HG02623 (cell line): ENCODE results near the gene SHOC1.
"Not testable (repeated sequence)": the region's sequence is repeated elsewhere in the genome, so short reads cannot be mapped to it uniquely, and the experiment has no call there.

Experiments used
- ATAC-seq: cut with Tn5 transposase; IDR thresholded peaks from one replicate; pipeline ENCODE4 v1.9.1; 2021; ENCODE audit warnings: moderate library complexity; ENCODE audit not compliant: unreplicated experiment

SHOC1 gene

GRCh38 chr9:111794835-111795556, at the start of gene SHOC1:
TSS of gene SHOC1 (minus strand) at chr9:111794937. CDS start at chr9:111791418, 3,519 bp downstream.
- ATAC-seq = no peak

- ATAC-seq = no peak
These were observed 49.2 kb upstream of the SHOC1 start for GRCh38 chr9:111843971-111844370.

GRCh38 chr9:111842313-111842712, 47.6 kb upstream of the SHOC1 start:
- no peak for ATAC-seq

GRCh38 chr9:111840442-111840841, 45.7 kb upstream of the SHOC1 start:
- ATAC-seq = no peak

- no peak for ATAC-seq
These were observed 45.2 kb upstream of the SHOC1 start for GRCh38 chr9:111839987-111840386.

GRCh38 chr9:111839387-111839786, 44.6 kb upstream of the SHOC1 start:
- ATAC-seq = peak; percentile 58

- no peak for ATAC-seq
These were observed 43.7 kb upstream of the SHOC1 start for GRCh38 chr9:111838439-111838838.

- ATAC-seq = no peak
These were observed 41.6 kb upstream of the SHOC1 start for GRCh38 chr9:111836311-111836710.

GRCh38 chr9:111833941-111834340, 39.2 kb upstream of the SHOC1 start:
- no peak for ATAC-seq

GRCh38 chr9:111832449-111832848, 37.7 kb upstream of the SHOC1 start:
- no peak for ATAC-seq

- no peak for ATAC-seq
These were observed 36.8 kb upstream of the SHOC1 start for GRCh38 chr9:111831371-111832108.

- no peak for ATAC-seq
These were observed 33.5 kb upstream of the SHOC1 start for GRCh38 chr9:111828193-111828592.

- no peak for ATAC-seq
These were observed 30.9 kb upstream of the SHOC1 start for GRCh38 chr9:111825468-111826145.

GRCh38 chr9:111821006-111821528, 26.3 kb upstream of the SHOC1 start:
- ATAC-seq = no peak

- ATAC-seq = no peak
These were observed 24.6 kb upstream of the SHOC1 start for GRCh38 chr9:111819360-111819759.

- no peak for ATAC-seq
These were observed 20.7 kb upstream of the SHOC1 start for GRCh38 chr9:111815285-111816070.

GRCh38 chr9:111812337-111812736, 17.6 kb upstream of the SHOC1 start:
- ATAC-seq = no peak

GRCh38 chr9:111810908-111811307, 16.2 kb upstream of the SHOC1 start:
- no peak for ATAC-seq

- not testable (repeated sequence) for ATAC-seq
These were observed 15.7 kb upstream of the SHOC1 start for GRCh38 chr9:111810415-111810814.

- ATAC-seq = no peak
These were observed 12.5 kb upstream of the SHOC1 start for GRCh38 chr9:111807197-111807596.

- ATAC-seq = no peak
These were observed 11.5 kb upstream of the SHOC1 start for GRCh38 chr9:111806259-111806658.
